Trophoblast cell (in vitro differentiated cells and primary cell): Measurements from ENCODE around the gene MYEOV.

Source experiments
- DNase-seq, 2 donors: peaks; one replicate each; pipeline ENCODE4 v3.0.0-alpha.2; 2016
- H2AFZ ChIP-seq: 2 replicates; pipeline ENCODE4 v1.6.1; 2013; ENCODE audit warnings: low read length, moderate library complexity, mild to moderate bottlenecking; ENCODE audit not compliant: insufficient read depth, poor library complexity
- H2AK5ac ChIP-seq: 2 replicates; pipeline ENCODE4 v1.6.1; 2013; ENCODE audit warnings: mild to moderate bottlenecking, low read length
- H2BK120ac ChIP-seq: 2 replicates; pipeline ENCODE4 v1.6.1; 2013; ENCODE audit warnings: low read length, mild to moderate bottlenecking, moderate library complexity; ENCODE audit not compliant: insufficient read depth, poor library complexity
- H2BK12ac ChIP-seq: 2 replicates; pipeline ENCODE4 v1.6.1; 2013; ENCODE audit warnings: mild to moderate bottlenecking, low read length, moderate library complexity
- H2BK5ac ChIP-seq: 2 replicates; pipeline ENCODE4 v1.6.1; 2013; ENCODE audit warnings: low read length, low read depth, moderate library complexity, mild to moderate bottlenecking; ENCODE audit not compliant: poor library complexity
- H3K14ac ChIP-seq: 2 replicates; pipeline ENCODE4 v1.6.1; 2013; ENCODE audit warnings: mild to moderate bottlenecking, low read length
- H3K18ac ChIP-seq: 2 replicates; pipeline ENCODE4 v1.6.1; 2013; ENCODE audit warnings: mild to moderate bottlenecking, low read length
- H3K23ac ChIP-seq: 2 replicates; pipeline ENCODE4 v1.6.1; 2013; ENCODE audit warnings: low read length
- H3K27ac ChIP-seq: 2 replicates; pipeline ENCODE4 v1.5.1; 2013; ENCODE audit warnings: low read depth, mild to moderate bottlenecking, inconsistent platforms, low read length, moderate library complexity
- H3K27me3 ChIP-seq: 2 replicates; pipeline ENCODE4 v1.6.1; 2013; ENCODE audit warnings: inconsistent platforms, mild to moderate bottlenecking, low read length, moderate library complexity; ENCODE audit not compliant: insufficient read depth
- H3K36me3 ChIP-seq, 2 experiments: 1 replicate in 1 of 2; 2 replicates in 1 of 2; pipeline ENCODE4 v1.6.1; 2013; ENCODE audit warnings: low read length in 2 of 2, mild to moderate bottlenecking in 2 of 2, moderate library complexity in 1 of 2; ENCODE audit not compliant: insufficient read depth in 2 of 2, control insufficient read depth in 1 of 2
- H3K4ac ChIP-seq: 2 replicates; pipeline ENCODE4 v1.6.1; 2013; ENCODE audit warnings: low read depth, mild to moderate bottlenecking, low read length, moderate library complexity
- H3K4me1 ChIP-seq, 2 experiments: 1 replicate in 1 of 2; 2 replicates in 1 of 2; pipeline ENCODE4 v1.6.1; 2013; ENCODE audit warnings: low read length in 2 of 2, mild to moderate bottlenecking in 2 of 2, moderate library complexity in 1 of 2; ENCODE audit not compliant: insufficient read depth in 2 of 2, control insufficient read depth in 1 of 2
- H3K4me2 ChIP-seq: 2 replicates; pipeline ENCODE4 v1.6.1; 2013; ENCODE audit warnings: inconsistent platforms, mild to moderate bottlenecking, low read length, moderate library complexity
- H3K4me3 ChIP-seq: 2 replicates; pipeline ENCODE4 v1.5.1; 2013; ENCODE audit warnings: mild to moderate bottlenecking, low read depth, low read length, inconsistent platforms
- H3K79me1 ChIP-seq: one replicate; pipeline ENCODE4 v1.6.1; 2013; ENCODE audit warnings: low read length
- H3K79me2 ChIP-seq: 2 replicates; pipeline ENCODE4 v1.6.1; 2013; ENCODE audit warnings: low read length, mild to moderate bottlenecking; ENCODE audit not compliant: control insufficient read depth, insufficient read depth, poor library complexity
- H3K9ac ChIP-seq: 2 replicates; pipeline ENCODE4 v1.6.1; 2013; ENCODE audit warnings: mild to moderate bottlenecking, low read length
- H3K9me3 ChIP-seq: 2 replicates; pipeline ENCODE4 v1.6.1; 2013; ENCODE audit warnings: low read depth, mild to moderate bottlenecking, control low read depth, inconsistent platforms, low read length; ENCODE audit not compliant: insufficient read depth
- H4K12ac ChIP-seq: 2 replicates; pipeline ENCODE4 v1.6.1; 2013; ENCODE audit warnings: low read depth, mild to moderate bottlenecking, low read length, moderate library complexity
- H4K8ac ChIP-seq: 2 replicates; pipeline ENCODE4 v1.6.1; 2013; ENCODE audit warnings: low read depth, mild to moderate bottlenecking, low read length, moderate library complexity
- H4K91ac ChIP-seq: one replicate; pipeline ENCODE4 v1.6.1; 2013; ENCODE audit warnings: low read depth, mild to moderate bottlenecking, low read length, moderate library complexity
- WGBS: extraction: QIAGEN DNeasy Blood & Tissue Kit; methylation state at CpG from one replicate; pipeline ENCODE4 v1.1.7; 2013; ENCODE audit warnings: missing lambda C conversion rate; ENCODE audit not compliant: insufficient read length, insufficient coverage; ENCODE audit errors: extremely low coverage; 5-methylcytosine and 5-hydroxymethylcytosine counted together

The MYEOV gene

DNA sequence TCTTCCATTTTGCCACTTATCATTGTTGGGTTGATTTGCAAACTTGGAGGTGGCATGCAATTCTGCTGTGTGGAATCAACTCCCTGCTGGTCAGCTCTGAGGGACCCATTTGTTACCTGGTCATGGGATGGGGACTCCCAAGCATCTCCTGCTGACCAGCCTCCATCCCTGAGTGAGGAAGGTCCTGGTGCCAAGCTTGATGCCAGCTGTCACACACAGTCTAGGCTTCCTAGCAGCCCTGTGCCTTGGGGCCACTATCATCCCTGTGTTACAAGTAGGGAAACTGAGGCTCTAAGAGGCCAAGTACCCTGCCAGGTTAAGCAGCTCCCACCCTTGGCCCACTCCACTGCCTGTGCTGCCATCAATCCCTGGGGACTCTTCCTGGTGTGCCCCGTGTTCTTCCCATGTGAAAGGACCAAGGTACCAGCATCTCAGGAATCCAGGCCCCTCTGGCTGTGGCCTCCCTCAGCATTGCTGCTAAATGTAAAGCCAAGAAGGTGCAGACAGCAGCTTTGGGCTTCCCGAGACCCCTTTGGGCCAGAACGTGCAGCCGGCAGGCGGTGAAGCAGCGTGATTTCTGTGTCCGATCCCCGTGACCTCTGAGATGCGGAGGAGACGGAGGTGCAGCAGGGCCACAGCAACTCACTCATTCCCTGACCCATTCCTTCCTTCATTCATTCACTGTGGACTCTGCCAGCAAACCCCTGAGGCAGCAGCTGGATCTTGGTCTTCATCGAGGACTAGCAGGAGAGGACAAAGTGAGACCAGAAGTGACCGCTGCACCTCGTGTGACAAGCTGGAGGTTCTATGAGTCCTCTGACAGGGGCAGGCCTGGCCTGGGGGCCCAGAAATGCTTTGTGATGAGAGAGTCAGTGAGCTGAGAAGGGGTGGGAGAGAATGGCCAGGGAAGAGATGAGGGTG is 49.7 kb downstream of the MYEOV start:
- H3K18ac ChIP-seq, result no peak overlapping the region
- no peaks in the 10 kb centered on the region for H3K36me3 ChIP-seq
- no peaks in the 10 kb centered on the region for H3K27me3 ChIP-seq
- H3K9me3 ChIP-seq, result peaks cover 17% of the 10 kb centered on the region
- no peaks in the 10 kb centered on the region for H3K79me1 ChIP-seq
- H4K8ac ChIP-seq, result no peak overlapping the region
- H3K27ac ChIP-seq, result no peak overlapping the region
- H2BK5ac ChIP-seq, result no peak overlapping the region
- no peak overlapping the region for H4K12ac ChIP-seq
- no peak overlapping the region for H4K91ac ChIP-seq
- H3K9ac ChIP-seq, result no peak overlapping the region
- WGBS, result no CpG with 5 or more reads among the region's 13 CpGs
- no peak overlapping the region for H3K4me2 ChIP-seq
- no peak overlapping the region for H2BK12ac ChIP-seq
- H3K4me3 ChIP-seq, result no peak overlapping the region
- no peak overlapping the region for H3K14ac ChIP-seq
- no peak overlapping the region for H3K4ac ChIP-seq
- no peak overlapping the region for H3K23ac ChIP-seq
- no peaks in the 10 kb centered on the region for H3K79me2 ChIP-seq
- DNase-seq, result no peak
- no peaks in the 10 kb centered on the region for H3K4me1 ChIP-seq
- no peak overlapping the region for H2BK120ac ChIP-seq
- H2AFZ ChIP-seq, result no peak overlapping the region
- H2AK5ac ChIP-seq, result no peak overlapping the region

DNA sequence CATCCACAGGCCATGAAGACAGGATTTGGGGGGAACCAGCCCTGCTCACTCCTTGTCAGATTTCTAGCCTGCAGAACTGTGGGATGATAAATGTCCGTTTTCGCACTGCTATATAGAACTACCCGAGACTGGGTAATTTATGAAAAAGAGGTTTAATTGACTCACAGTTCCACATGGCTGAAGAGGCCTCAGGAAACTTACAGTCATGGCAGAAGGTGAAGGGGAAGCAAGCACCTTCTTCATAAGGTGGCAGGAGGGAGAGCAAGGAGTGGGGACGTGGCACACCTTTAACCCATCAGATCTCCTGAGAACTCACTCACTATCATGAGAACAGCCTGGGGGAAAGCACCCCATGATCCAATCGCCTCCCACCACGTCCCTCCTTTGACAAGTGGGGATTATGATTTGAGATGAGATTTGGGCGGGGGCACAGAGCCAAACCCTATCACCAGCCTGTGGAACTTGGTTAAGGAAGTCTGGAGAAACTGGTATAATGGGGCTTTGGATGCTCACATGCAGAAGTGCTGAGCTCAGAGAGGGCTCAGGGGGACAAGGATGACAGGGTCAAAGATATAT is 50.7 kb downstream of the MYEOV start:
- no peak overlapping the region for H3K23ac ChIP-seq
- H3K79me1 ChIP-seq, result no peaks in the 10 kb centered on the region
- no peak overlapping the region for H2BK120ac ChIP-seq
- H3K27ac ChIP-seq, result no peak overlapping the region
- no peaks in the 10 kb centered on the region for H3K36me3 ChIP-seq
- H4K91ac ChIP-seq, result no peak overlapping the region
- H2BK12ac ChIP-seq, result no peak overlapping the region
- H2AK5ac ChIP-seq, result no peak overlapping the region
- no peak overlapping the region for H4K12ac ChIP-seq
- H2AFZ ChIP-seq, result no peak overlapping the region
- peaks cover 14% of the 10 kb centered on the region for H3K9me3 ChIP-seq
- H3K4ac ChIP-seq, result no peak overlapping the region
- H3K9ac ChIP-seq, result no peak overlapping the region
- H3K4me1 ChIP-seq, result no peaks in the 10 kb centered on the region
- H4K8ac ChIP-seq, result no peak overlapping the region
- DNase-seq, result no peak
- no peaks in the 10 kb centered on the region for H3K27me3 ChIP-seq
- no peak overlapping the region for H3K4me3 ChIP-seq
- H3K4me2 ChIP-seq, result no peak overlapping the region
- no peak overlapping the region for H2BK5ac ChIP-seq
- no peaks in the 10 kb centered on the region for H3K79me2 ChIP-seq
- no peak overlapping the region for H3K18ac ChIP-seq
- no CpG with 5 or more reads among the region's 7 CpGs for WGBS
- H3K14ac ChIP-seq, result no peak overlapping the region
